ENCODE measurements around the gene GCLC. TPM values are rescaled to one million over a fixed set of nuclear protein-coding genes. Genes with fewer than 3 reads are reported as not detected.

GCLC gene
- total RNA-seq, 1 donor from 2014 or later: 31.6 TPM

DNA sequence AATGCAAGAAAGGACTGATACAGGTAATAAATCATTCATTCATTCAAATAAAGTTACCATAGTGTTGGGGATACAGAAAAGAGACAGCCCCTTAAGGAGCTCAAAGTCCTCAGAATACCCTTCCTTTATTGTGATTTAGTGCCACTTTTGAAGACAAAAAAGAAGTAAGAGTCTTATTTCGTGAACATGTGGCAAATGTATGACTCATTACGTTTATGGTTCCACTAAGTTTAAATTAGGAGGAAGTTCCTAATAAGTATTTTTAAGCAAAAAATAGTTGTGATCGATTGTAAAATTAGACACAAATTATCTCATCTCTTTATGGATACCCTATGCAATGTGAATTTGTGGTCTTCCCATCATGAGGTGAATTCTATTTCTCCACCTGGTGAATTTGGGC lies 38.5 kb upstream of the GCLC start:
- peaks cover 2% of the 10 kb centered on the region for H3K9me3 ChIP-seq (ENCODE audit: insufficient read depth, low read depth, low read length)
- Mint-ChIP-seq H3K36me3 (ENCODE audit: low read depth, unreplicated experiment) (no peaks in the 10 kb centered on the region), H3K9me3 (ENCODE audit: unreplicated experiment) (no peaks in the 10 kb centered on the region), H3K4me1 (ENCODE audit: low read depth, unreplicated experiment) (no peaks in the 10 kb centered on the region), H3K27me3 (ENCODE audit: low read depth, unreplicated experiment) (peaks cover 2% of the 10 kb centered on the region), H3K27ac (ENCODE audit: unreplicated experiment) (no peak overlapping the region), H3K4me3 (ENCODE audit: unreplicated experiment) (no peak overlapping the region)
- no peak overlapping the region for H2AFZ ChIP-seq (ENCODE audit: low read depth, low read length)
- H3K79me2 ChIP-seq (ENCODE audit: insufficient read depth, low read length): no peaks in the 10 kb centered on the region
- TF ChIP-seq, protein P1, sequence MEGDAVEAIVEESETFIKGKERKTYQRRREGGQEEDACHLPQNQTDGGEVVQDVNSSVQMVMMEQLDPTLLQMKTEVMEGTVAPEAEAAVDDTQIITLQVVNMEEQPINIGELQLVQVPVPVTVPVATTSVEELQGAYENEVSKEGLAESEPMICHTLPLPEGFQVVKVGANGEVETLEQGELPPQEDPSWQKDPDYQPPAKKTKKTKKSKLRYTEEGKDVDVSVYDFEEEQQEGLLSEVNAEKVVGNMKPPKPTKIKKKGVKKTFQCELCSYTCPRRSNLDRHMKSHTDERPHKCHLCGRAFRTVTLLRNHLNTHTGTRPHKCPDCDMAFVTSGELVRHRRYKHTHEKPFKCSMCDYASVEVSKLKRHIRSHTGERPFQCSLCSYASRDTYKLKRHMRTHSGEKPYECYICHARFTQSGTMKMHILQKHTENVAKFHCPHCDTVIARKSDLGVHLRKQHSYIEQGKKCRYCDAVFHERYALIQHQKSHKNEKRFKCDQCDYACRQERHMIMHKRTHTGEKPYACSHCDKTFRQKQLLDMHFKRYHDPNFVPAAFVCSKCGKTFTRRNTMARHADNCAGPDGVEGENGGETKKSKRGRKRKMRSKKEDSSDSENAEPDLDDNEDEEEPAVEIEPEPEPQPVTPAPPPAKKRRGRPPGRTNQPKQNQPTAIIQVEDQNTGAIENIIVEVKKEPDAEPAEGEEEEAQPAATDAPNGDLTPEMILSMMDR (IDR thresholded peaks at IDR 0.05; ENCODE audit: insufficient read depth, low read depth, low read length): no peak
- TF ChIP-seq EZH2 (IDR thresholded peaks at IDR 0.05; ENCODE audit: insufficient read depth, low read length): no peak
- H3K4me2 ChIP-seq (ENCODE audit: low read length): no peak overlapping the region
- DNase-seq (ENCODE audit: low read depth) (no peak), FAIRE-seq (no peak)
- no peaks in the 10 kb centered on the region for H3K36me3 ChIP-seq (ENCODE audit: insufficient read depth, low read length)
- H3K4me3 ChIP-seq (ENCODE audit: insufficient read depth, low read depth, low read length): no peak overlapping the region
- no peaks in the 10 kb centered on the region for H4K20me1 ChIP-seq (ENCODE audit: insufficient read depth, low read length)
- H3K27me3 ChIP-seq (ENCODE audit: insufficient read depth, low read length): no peaks in the 10 kb centered on the region
- no peak overlapping the region for H3K27ac ChIP-seq (ENCODE audit: low read depth, low read length)
- H3K4me1 ChIP-seq (ENCODE audit: insufficient read depth, low read length): peaks cover 4% of the 10 kb centered on the region
- H3K9ac ChIP-seq (ENCODE audit: low read length): no peak overlapping the region

DNA sequence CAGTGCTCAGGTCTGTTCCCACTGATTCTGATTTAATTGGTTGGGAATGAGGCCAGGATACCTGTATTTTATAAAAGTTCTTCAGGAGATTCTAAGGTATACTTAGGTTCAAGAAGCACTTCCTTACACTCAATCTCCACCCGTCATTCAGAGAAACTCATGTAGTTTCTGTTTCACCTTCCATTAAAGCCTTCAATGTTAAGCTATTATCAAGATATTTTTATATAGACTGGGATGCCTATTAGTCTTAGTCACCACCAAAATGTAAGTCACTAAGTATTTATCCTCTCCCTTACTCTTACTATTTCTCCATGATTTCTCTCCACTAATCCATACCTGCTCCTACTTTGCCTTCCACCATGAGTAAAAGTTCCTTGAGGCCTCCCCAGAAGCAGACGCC lies 38.1 kb upstream of the GCLC start:
- TF ChIP-seq, protein P1 (IDR thresholded peaks at IDR 0.05; ENCODE audit: insufficient read depth, low read depth, low read length): no peak
- no peak for TF ChIP-seq EZH2 (IDR thresholded peaks at IDR 0.05; ENCODE audit: insufficient read depth, low read length)
- H2AFZ ChIP-seq (ENCODE audit: low read depth, low read length): no peak overlapping the region
- H3K27me3 ChIP-seq (ENCODE audit: insufficient read depth, low read length): no peaks in the 10 kb centered on the region
- no peak overlapping the region for H3K4me2 ChIP-seq (ENCODE audit: low read length)
- peak; percentile 25 for DNase-seq (ENCODE audit: low read depth)
- H3K9ac ChIP-seq (ENCODE audit: low read length): no peak overlapping the region
- H4K20me1 ChIP-seq (ENCODE audit: insufficient read depth, low read length): no peaks in the 10 kb centered on the region
- Mint-ChIP-seq H3K9me3 (ENCODE audit: unreplicated experiment) (no peaks in the 10 kb centered on the region), H3K4me1 (ENCODE audit: low read depth, unreplicated experiment) (no peaks in the 10 kb centered on the region), H3K27me3 (ENCODE audit: low read depth, unreplicated experiment) (peaks cover 2% of the 10 kb centered on the region), H3K27ac (ENCODE audit: unreplicated experiment) (no peak overlapping the region), H3K4me3 (ENCODE audit: unreplicated experiment) (no peak overlapping the region), H3K36me3 (ENCODE audit: low read depth, unreplicated experiment) (no peaks in the 10 kb centered on the region)
- no peak overlapping the region for H3K4me3 ChIP-seq (ENCODE audit: insufficient read depth, low read depth, low read length)
- H3K9me3 ChIP-seq (ENCODE audit: insufficient read depth, low read depth, low read length): peaks cover 2% of the 10 kb centered on the region
- no peak for FAIRE-seq
- peaks cover 4% of the 10 kb centered on the region for H3K4me1 ChIP-seq (ENCODE audit: insufficient read depth, low read length)
- no peaks in the 10 kb centered on the region for H3K36me3 ChIP-seq (ENCODE audit: insufficient read depth, low read length)
- H3K79me2 ChIP-seq (ENCODE audit: insufficient read depth, low read length): no peaks in the 10 kb centered on the region
- no peak overlapping the region for H3K27ac ChIP-seq (ENCODE audit: low read depth, low read length)

- Histone ChIP-seq H2AFZ (ENCODE audit: low read depth, low read length) (no peak overlapping the region), H3K9me3 (ENCODE audit: insufficient read depth, low read depth, low read length) (peaks cover 2% of the 10 kb centered on the region), H3K4me2 (ENCODE audit: low read length) (no peak overlapping the region), H3K79me2 (ENCODE audit: insufficient read depth, low read length) (no peaks in the 10 kb centered on the region), H3K4me1 (ENCODE audit: insufficient read depth, low read length) (peaks cover 4% of the 10 kb centered on the region), H3K27ac (ENCODE audit: low read depth, low read length) (no peak overlapping the region), H3K4me3 (ENCODE audit: insufficient read depth, low read depth, low read length) (no peak overlapping the region), H3K36me3 (ENCODE audit: insufficient read depth, low read length) (no peaks in the 10 kb centered on the region), H3K27me3 (ENCODE audit: insufficient read depth, low read length) (no peaks in the 10 kb centered on the region), H4K20me1 (ENCODE audit: insufficient read depth, low read length) (no peaks in the 10 kb centered on the region), H3K9ac (ENCODE audit: low read length) (no peak overlapping the region)
- Mint-ChIP-seq H3K4me1 (ENCODE audit: low read depth, unreplicated experiment) (no peaks in the 10 kb centered on the region), H3K9me3 (ENCODE audit: unreplicated experiment) (no peaks in the 10 kb centered on the region), H3K27me3 (ENCODE audit: low read depth, unreplicated experiment) (peaks cover 2% of the 10 kb centered on the region), H3K4me3 (ENCODE audit: unreplicated experiment) (no peak overlapping the region), H3K36me3 (ENCODE audit: low read depth, unreplicated experiment) (no peaks in the 10 kb centered on the region), H3K27ac (ENCODE audit: unreplicated experiment) (no peak overlapping the region)
- DNase-seq (ENCODE audit: low read depth): no peak
- FAIRE-seq: peak; percentile 58
- TF ChIP-seq, protein P1 (IDR thresholded peaks at IDR 0.05; ENCODE audit: insufficient read depth, low read depth, low read length): no peak
- no peak for TF ChIP-seq EZH2 (IDR thresholded peaks at IDR 0.05; ENCODE audit: insufficient read depth, low read length)
Observed at GRCh38 chr6:53581856-53582255, 37.0 kb upstream of the GCLC start.
